Stimulated activated effector memory CD8-positive, alpha-beta T cell treated with anti-CD3 and anti-CD28 coated beads, Interleukin-12 subunit alpha, Interleukin-12 subunit beta, amount 100 ng/mL, for 72 hours (primary cell): ENCODE data around the gene ZBTB5.
"Not testable (repeated sequence)": the region's sequence is repeated elsewhere in the genome, so short reads cannot be mapped to it uniquely, and the experiment has no call there.

Experiments used
- ATAC-seq: fragments of 150-1000 bp; cut with Tn5 transposase; 2 replicates; pipeline ENCODE4 v1.10.0; 2021
- DNase-seq, 2 donors: peaks; one replicate each; pipeline ENCODE4 v3.0.0; 2021 to 2022; ENCODE audit warnings: low spot score in 2 of 2
- H3K27ac Mint-ChIP-seq: one replicate; pipeline ENCODE4 v1.8.0; 2022; ENCODE audit warnings: mild to moderate bottlenecking, mixed read lengths
- H3K36me3 Mint-ChIP-seq: one replicate; pipeline ENCODE4 v1.8.0; 2022; ENCODE audit warnings: mild to moderate bottlenecking, mixed read lengths
- H3K4me1 Mint-ChIP-seq: one replicate; pipeline ENCODE4 v1.8.0; 2022; ENCODE audit warnings: mixed read lengths
- H3K4me3 Mint-ChIP-seq: one replicate; pipeline ENCODE4 v1.8.0; 2022; ENCODE audit warnings: mild to moderate bottlenecking, mixed read lengths
- H3K9me3 Mint-ChIP-seq: one replicate; pipeline ENCODE4 v1.8.0; 2022; ENCODE audit warnings: mixed read lengths

ZBTB5 gene

GRCh38 chr9:37414503-37414943, 50.7 kb downstream of the ZBTB5 start:
- Mint-ChIP-seq H3K4me3 (no peak overlapping the region), H3K36me3 (peaks cover 6% of the 10 kb centered on the region), H3K27ac (no peak overlapping the region), H3K4me1 (peaks cover 41% of the 10 kb centered on the region), H3K9me3 (no peaks in the 10 kb centered on the region)
- DNase-seq: no peak
- no peak for ATAC-seq

GRCh38 chr9:37413311-37413710, 51.9 kb downstream of the ZBTB5 start:
- DNase-seq: no peak
- Mint-ChIP-seq H3K27ac (no peak overlapping the region), H3K4me3 (no peak overlapping the region), H3K4me1 (peaks cover 49% of the 10 kb centered on the region), H3K36me3 (peaks cover 6% of the 10 kb centered on the region), H3K9me3 (no peaks in the 10 kb centered on the region)
- no peak for ATAC-seq

- Mint-ChIP-seq H3K4me3 (peak overlapping the region; percentile 29), H3K4me1 (peaks cover 49% of the 10 kb centered on the region), H3K36me3 (peaks cover 6% of the 10 kb centered on the region), H3K27ac (no peak overlapping the region), H3K9me3 (no peaks in the 10 kb centered on the region)
- ATAC-seq (no peak), DNase-seq (no peak)
Measured at GRCh38 chr9:37412431-37413151, 52.7 kb downstream of the ZBTB5 start.

GRCh38 chr9:37410969-37411785, 54.1 kb downstream of the ZBTB5 start:
- peak in 1 of 2 donors; percentile 76 for DNase-seq
- peaks cover 49% of the 10 kb centered on the region for H3K4me1 Mint-ChIP-seq
- ATAC-seq: peak; percentile 68
- no peaks in the 10 kb centered on the region for H3K9me3 Mint-ChIP-seq
- peak overlapping the region; percentile 34 for H3K4me3 Mint-ChIP-seq
- peak overlapping the region; percentile 85 for H3K27ac Mint-ChIP-seq
- H3K36me3 Mint-ChIP-seq: peaks cover 6% of the 10 kb centered on the region

GRCh38 chr9:37410354-37410861, 54.8 kb downstream of the ZBTB5 start:
- no peak for ATAC-seq
- Mint-ChIP-seq H3K4me3 (peak overlapping the region; percentile 34), H3K9me3 (no peaks in the 10 kb centered on the region), H3K4me1 (peaks cover 46% of the 10 kb centered on the region), H3K27ac (peak overlapping the region; percentile 85), H3K36me3 (peaks cover 6% of the 10 kb centered on the region)
- no peak for DNase-seq

- DNase-seq: peak; percentile 57 to 90
- peak; percentile 94 for ATAC-seq
- Mint-ChIP-seq H3K9me3 (no peaks in the 10 kb centered on the region), H3K36me3 (peaks cover 6% of the 10 kb centered on the region), H3K4me3 (peak overlapping the region; percentile 34), H3K4me1 (peaks cover 40% of the 10 kb centered on the region), H3K27ac (peak overlapping the region; percentile 85)
Measured at GRCh38 chr9:37408933-37409710, 56.1 kb downstream of the ZBTB5 start.

- ATAC-seq (no peak), DNase-seq (no peak)
- Mint-ChIP-seq H3K4me1 (peaks cover 38% of the 10 kb centered on the region), H3K4me3 (no peak overlapping the region), H3K27ac (no peak overlapping the region), H3K9me3 (no peaks in the 10 kb centered on the region), H3K36me3 (peaks cover 6% of the 10 kb centered on the region)
Measured at GRCh38 chr9:37407468-37407867, 57.8 kb downstream of the ZBTB5 start.

- Mint-ChIP-seq H3K9me3 (no peaks in the 10 kb centered on the region), H3K36me3 (peaks cover 6% of the 10 kb centered on the region), H3K27ac (no peak overlapping the region), H3K4me3 (no peak overlapping the region), H3K4me1 (peaks cover 31% of the 10 kb centered on the region)
- DNase-seq (no peak), ATAC-seq (no peak)
Measured at GRCh38 chr9:37406603-37407401, 58.4 kb downstream of the ZBTB5 start.

GRCh38 chr9:37405764-37406380, 59.4 kb downstream of the ZBTB5 start:
- Mint-ChIP-seq H3K27ac (no peak overlapping the region), H3K4me3 (no peak overlapping the region), H3K9me3 (no peaks in the 10 kb centered on the region), H3K36me3 (peaks cover under 1% of the 10 kb centered on the region), H3K4me1 (peaks cover 22% of the 10 kb centered on the region)
- no peak for DNase-seq
- no peak for ATAC-seq

- Mint-ChIP-seq H3K4me3 (no peak overlapping the region), H3K27ac (no peak overlapping the region), H3K4me1 (peaks cover 17% of the 10 kb centered on the region), H3K9me3 (no peaks in the 10 kb centered on the region), H3K36me3 (no peaks in the 10 kb centered on the region)
- DNase-seq (no peak), ATAC-seq (no peak)
Measured at GRCh38 chr9:37405350-37405749, 59.9 kb downstream of the ZBTB5 start.

GRCh38 chr9:37404590-37404989, 60.7 kb downstream of the ZBTB5 start:
- Mint-ChIP-seq H3K9me3 (no peaks in the 10 kb centered on the region), H3K4me1 (peaks cover 9% of the 10 kb centered on the region), H3K27ac (no peak overlapping the region), H3K4me3 (no peak overlapping the region), H3K36me3 (no peaks in the 10 kb centered on the region)
- DNase-seq: no peak
- ATAC-seq: no peak

GRCh38 chr9:37399336-37399735, 65.9 kb downstream of the ZBTB5 start:
- no peak overlapping the region for H3K27ac Mint-ChIP-seq
- DNase-seq (no peak), ATAC-seq (no peak)

GRCh38 chr9:37398464-37399025, 66.7 kb downstream of the ZBTB5 start:
- no peak for DNase-seq
- no peak for ATAC-seq
- no peaks in the 10 kb centered on the region for H3K9me3 Mint-ChIP-seq
- H3K4me1 Mint-ChIP-seq: no peaks in the 10 kb centered on the region
- H3K4me3 Mint-ChIP-seq: peak overlapping the region; percentile 4
- no peak overlapping the region for H3K27ac Mint-ChIP-seq
- no peaks in the 10 kb centered on the region for H3K36me3 Mint-ChIP-seq

More at GRCh38 chr9:37399336-37399735, 65.9 kb downstream of the ZBTB5 start:
- no peaks in the 10 kb centered on the region for H3K36me3 Mint-ChIP-seq
- no peak overlapping the region for H3K4me3 Mint-ChIP-seq
- no peaks in the 10 kb centered on the region for H3K9me3 Mint-ChIP-seq
- no peaks in the 10 kb centered on the region for H3K4me1 Mint-ChIP-seq

GRCh38 chr9:37397948-37398347, 67.3 kb downstream of the ZBTB5 start:
- ATAC-seq, DNase-seq, H3K36me3 Mint-ChIP-seq, H3K4me3 Mint-ChIP-seq, H3K27ac Mint-ChIP-seq, H3K9me3 Mint-ChIP-seq, H3K4me1 Mint-ChIP-seq: not testable (repeated sequence)
